Mesendoderm (in vitro differentiated cells): ENCODE measurements around the gene NSMF.
"Not testable (repeated sequence)": the region's sequence is repeated elsewhere in the genome, so short reads cannot be mapped to it uniquely, and the experiment has no call there.

Experiments
- DNase-seq: peaks from one replicate; pipeline ENCODE4 v3.0.0; 2013
- H2AK5ac ChIP-seq: 2 replicates; pipeline ENCODE4 v1.6.1; 2013; ENCODE audit warnings: low read length, inconsistent platforms
- H2BK120ac ChIP-seq: 2 replicates; pipeline ENCODE4 v1.6.1; 2013; ENCODE audit warnings: low read depth, mild to moderate bottlenecking, low read length, moderate library complexity, mixed read lengths
- H2BK15ac ChIP-seq: replicated peaks from 2 replicates; pipeline ENCODE4 v1.6.1; 2013; ENCODE audit warnings: low read depth, mild to moderate bottlenecking, moderate library complexity
- H2BK5ac ChIP-seq: 2 replicates; pipeline ENCODE4 v1.6.1; 2013; ENCODE audit warnings: low read length, inconsistent platforms
- H3K18ac ChIP-seq: 2 replicates; pipeline ENCODE4 v1.6.1; 2013; ENCODE audit warnings: mild to moderate bottlenecking, low read length, mixed read lengths
- H3K23ac ChIP-seq: one replicate; pipeline ENCODE4 v1.6.1; 2013; ENCODE audit warnings: low read length
- H3K27ac ChIP-seq: 2 replicates; pipeline ENCODE4 v1.5.1; 2013; ENCODE audit warnings: low read depth, mild to moderate bottlenecking, inconsistent platforms, low read length, moderate library complexity
- H3K27me3 ChIP-seq: 2 replicates; pipeline ENCODE4 v1.6.1; 2013; ENCODE audit warnings: low read length, control low read depth, mild to moderate bottlenecking, inconsistent platforms; ENCODE audit not compliant: insufficient read depth, poor library complexity
- H3K36me3 ChIP-seq: 2 replicates; pipeline ENCODE4 v1.6.1; 2013; ENCODE audit warnings: low read length, inconsistent platforms; ENCODE audit not compliant: control insufficient read depth, insufficient read depth
- H3K4ac ChIP-seq: one replicate; pipeline ENCODE4 v1.6.1; 2013; ENCODE audit warnings: low read depth, mild to moderate bottlenecking, low read length, moderate library complexity
- H3K4me1 ChIP-seq: 2 replicates; pipeline ENCODE4 v1.6.1; 2013; ENCODE audit warnings: low read depth, low read length, inconsistent platforms; ENCODE audit not compliant: control insufficient read depth
- H3K4me2 ChIP-seq: 2 replicates; pipeline ENCODE4 v1.6.1; 2013; ENCODE audit warnings: low read length
- H3K4me3 ChIP-seq: 2 replicates; pipeline ENCODE4 v1.5.1; 2013; ENCODE audit warnings: mild to moderate bottlenecking, low read length
- H3K56ac ChIP-seq: one replicate; pipeline ENCODE4 v1.6.1; 2013; ENCODE audit warnings: low read length
- H3K79me1 ChIP-seq: 2 replicates; pipeline ENCODE4 v1.6.1; 2013; ENCODE audit warnings: low read length, inconsistent platforms
- H3K79me2 ChIP-seq: 2 replicates; pipeline ENCODE4 v1.6.1; 2013; ENCODE audit warnings: mild to moderate bottlenecking, low read length; ENCODE audit not compliant: control insufficient read depth, insufficient read depth
- H3K9ac ChIP-seq: 2 replicates; pipeline ENCODE4 v1.6.1; 2013; ENCODE audit warnings: low read length, inconsistent platforms
- H4K5ac ChIP-seq: one replicate; pipeline ENCODE4 v1.6.1; 2013; ENCODE audit warnings: low read length
- H4K8ac ChIP-seq: one replicate; pipeline ENCODE4 v1.6.1; 2013; ENCODE audit warnings: low read depth, mild to moderate bottlenecking, control low read depth, low read length, moderate library complexity
- WGBS: extraction: QIAGEN DNeasy Blood & Tissue Kit; methylation state at CpG from one replicate; pipeline ENCODE4 v1.1.7; 2013; ENCODE audit warnings: low lambda C conversion rate, missing lambda C conversion rate; ENCODE audit not compliant: insufficient coverage; ENCODE audit errors: extremely low coverage; 5-methylcytosine and 5-hydroxymethylcytosine counted together

NSMF gene

GRCh38 chr9:137474271-137474670, 15.1 kb upstream of the NSMF start:
- no peak overlapping the region for H3K27ac ChIP-seq
- no peak overlapping the region for H3K4me3 ChIP-seq
- H3K23ac ChIP-seq: no peak overlapping the region
- H3K9ac ChIP-seq: no peak overlapping the region
- no CpG with 5 or more reads among the region's 18 CpGs for WGBS
- H2BK5ac ChIP-seq: no peak overlapping the region
- no peak overlapping the region for H3K56ac ChIP-seq
- no peak overlapping the region for H3K18ac ChIP-seq
- H3K79me1 ChIP-seq: no peaks in the 10 kb centered on the region
- H3K36me3 ChIP-seq: no peaks in the 10 kb centered on the region
- no peaks in the 10 kb centered on the region for H3K27me3 ChIP-seq
- DNase-seq: no peak
- H2BK15ac ChIP-seq: no peak overlapping the region
- H2AK5ac ChIP-seq: no peak overlapping the region
- H4K8ac ChIP-seq: no peak overlapping the region
- no peak overlapping the region for H3K4ac ChIP-seq
- H3K4me1 ChIP-seq: no peaks in the 10 kb centered on the region
- H3K79me2 ChIP-seq: no peaks in the 10 kb centered on the region
- H4K5ac ChIP-seq: no peak overlapping the region
- no peak overlapping the region for H2BK120ac ChIP-seq
- H3K4me2 ChIP-seq: no peak overlapping the region

GRCh38 chr9:137470785-137471184, 11.7 kb upstream of the NSMF start:
- Histone ChIP-seq H2BK120ac (no peak overlapping the region), H2BK15ac (no peak overlapping the region), H3K9ac (no peak overlapping the region), H3K4ac (no peak overlapping the region), H3K18ac (no peak overlapping the region), H3K4me1 (no peaks in the 10 kb centered on the region), H3K36me3 (no peaks in the 10 kb centered on the region), H3K4me3 (no peak overlapping the region), H2BK5ac (no peak overlapping the region), H3K27me3 (no peaks in the 10 kb centered on the region), H3K56ac (no peak overlapping the region), H3K79me2 (no peaks in the 10 kb centered on the region), H2AK5ac (no peak overlapping the region), H3K79me1 (no peaks in the 10 kb centered on the region), H4K5ac (no peak overlapping the region), H4K8ac (no peak overlapping the region), H3K27ac (no peak overlapping the region), H3K23ac (no peak overlapping the region), H3K4me2 (no peak overlapping the region)
- no peak for DNase-seq
- no CpG with 5 or more reads among the region's 7 CpGs for WGBS

GRCh38 chr9:137467896-137468295, 8.8 kb upstream of the NSMF start:
- no peaks in the 10 kb centered on the region for H3K79me2 ChIP-seq
- H3K56ac ChIP-seq: no peak overlapping the region
- H3K4me2 ChIP-seq: no peak overlapping the region
- no peak overlapping the region for H4K8ac ChIP-seq
- WGBS: no CpG with 5 or more reads among the region's 7 CpGs
- H3K27ac ChIP-seq: no peak overlapping the region
- H3K4ac ChIP-seq: no peak overlapping the region
- H3K23ac ChIP-seq: no peak overlapping the region
- no peaks in the 10 kb centered on the region for H3K79me1 ChIP-seq
- no peak overlapping the region for H2BK5ac ChIP-seq
- no peak overlapping the region for H3K18ac ChIP-seq
- no peak overlapping the region for H4K5ac ChIP-seq
- no peaks in the 10 kb centered on the region for H3K27me3 ChIP-seq
- H3K4me1 ChIP-seq: no peaks in the 10 kb centered on the region
- H2AK5ac ChIP-seq: no peak overlapping the region
- no peak overlapping the region for H3K4me3 ChIP-seq
- no peaks in the 10 kb centered on the region for H3K36me3 ChIP-seq
- H2BK15ac ChIP-seq: no peak overlapping the region
- no peak overlapping the region for H2BK120ac ChIP-seq
- no peak overlapping the region for H3K9ac ChIP-seq
- no peak for DNase-seq

- Histone ChIP-seq H3K79me2 (no peaks in the 10 kb centered on the region), H3K27me3 (no peaks in the 10 kb centered on the region), H3K4me2 (no peak overlapping the region), H3K36me3 (no peaks in the 10 kb centered on the region), H2BK15ac (no peak overlapping the region), H3K23ac (no peak overlapping the region), H3K4me3 (no peak overlapping the region), H3K56ac (no peak overlapping the region), H3K4ac (no peak overlapping the region), H2BK120ac (no peak overlapping the region), H3K4me1 (no peaks in the 10 kb centered on the region), H4K8ac (no peak overlapping the region), H3K18ac (no peak overlapping the region), H2AK5ac (no peak overlapping the region), H3K79me1 (no peaks in the 10 kb centered on the region), H3K27ac (no peak overlapping the region), H4K5ac (no peak overlapping the region), H2BK5ac (no peak overlapping the region), H3K9ac (no peak overlapping the region)
- WGBS: no CpG with 5 or more reads among the region's 16 CpGs
- DNase-seq: no peak
Observed at GRCh38 chr9:137467161-137467581, 8.0 kb upstream of the NSMF start.

- H3K4me3 ChIP-seq, H3K4me1 ChIP-seq: not testable (repeated sequence)
Observed at GRCh38 chr9:137466389-137467085, 7.4 kb upstream of the NSMF start.

More at GRCh38 chr9:137466389-137467085, 7.4 kb upstream of the NSMF start:
- not testable (repeated sequence) for H3K23ac ChIP-seq, H3K27ac ChIP-seq, H2AK5ac ChIP-seq, H2BK120ac ChIP-seq, H3K56ac ChIP-seq, H3K36me3 ChIP-seq, H2BK5ac ChIP-seq, H3K79me2 ChIP-seq, H4K8ac ChIP-seq, H3K9ac ChIP-seq, H3K18ac ChIP-seq, H3K4me2 ChIP-seq, H4K5ac ChIP-seq, H3K27me3 ChIP-seq, DNase-seq, H3K4ac ChIP-seq, H2BK15ac ChIP-seq, H3K79me1 ChIP-seq
- no CpG with 5 or more reads among the region's 35 CpGs for WGBS
